ENCODE data around the gene MED20. TPM values are rescaled to one million over a fixed set of nuclear protein-coding genes. Genes with fewer than 3 reads are reported as not detected.

Gene MED20
- total and polyA plus RNA-seq, 2 of the 8 experiments (the other 6 are each of a cell fraction or from before 2014, with no cell fraction given), result 38.7 to 51.8 TPM

DNA sequence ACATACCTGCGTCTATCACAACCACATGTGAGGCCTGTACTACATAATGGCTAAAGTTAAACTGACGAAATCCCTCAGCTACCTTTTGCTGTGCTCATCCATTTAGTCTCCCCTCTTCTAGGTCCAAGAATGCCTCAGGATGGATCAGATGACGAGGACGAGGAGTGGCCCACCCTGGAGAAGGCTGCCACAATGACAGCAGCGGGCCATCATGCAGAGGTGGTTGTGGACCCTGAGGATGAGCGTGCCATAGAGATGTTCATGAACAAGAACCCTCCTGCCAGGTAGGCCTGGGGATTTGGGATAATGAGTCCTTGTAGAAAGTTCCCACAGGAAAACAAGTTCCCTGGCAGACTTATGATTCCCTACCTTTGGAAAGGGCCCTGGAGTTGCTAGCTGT lies 6.3 kb upstream of the MED20 start:
- Histone ChIP-seq H2BK5ac (ENCODE audit: low read depth, low read length) (no peak overlapping the region), H4K8ac (ENCODE audit: extremely low read depth, insufficient read depth, low read length) (no peak overlapping the region), H3K23ac (ENCODE audit: insufficient read length) (no peak overlapping the region), H3K4me1 (replicated peaks in 1 of 4; ENCODE audit: control insufficient read depth in 3 of 4, insufficient read depth in 4 of 4, low read length in 3 of 4) (peaks cover 0 to 6% (median 3%) of the 10 kb centered on the region in 4 experiments; a peak in 2 of 7 replicates), H3K27ac (ENCODE audit: low read depth, low read length) (no peak overlapping the region), H2AFZ (ENCODE audit: low read length) (no peak overlapping the region), H4K5ac (ENCODE audit: insufficient read length, low read depth, low read length) (no peak overlapping the region), H3K4me3 (ENCODE audit: extremely low read depth in 1 of 4, insufficient read depth in 2 of 4, low read depth in 3 of 4, low read length in 4 of 4) (no peak overlapping the region), H3K79me2 (ENCODE audit: control insufficient read depth in 1 of 2, insufficient read depth in 2 of 2, low read length in 2 of 2) (peaks cover 26 to 38% of the 10 kb centered on the region in 2 experiments), H3K27me3 (replicated peaks in 1 of 4; ENCODE audit: control insufficient read depth in 3 of 4, extremely low read depth in 1 of 4, insufficient read depth in 3 of 4, low read length in 3 of 4) (no peaks in the 10 kb centered on the region), H2BK20ac (ENCODE audit: low read length) (no peak overlapping the region), H3K36me3 (ENCODE audit: control insufficient read depth in 2 of 4, insufficient read depth in 4 of 4, low read length in 3 of 4) (peaks cover 43 to 73% (median 63%) of the 10 kb centered on the region in 4 experiments), H3K23me2 (ENCODE audit: low read depth, low read length) (peaks cover 2% of the 10 kb centered on the region; the same call in 1 of the 2 replicates), H3K18ac (ENCODE audit: extremely low read depth, low read length) (no peak overlapping the region), H2BK120ac (replicated peaks; ENCODE audit: low read depth, low read length) (no peak overlapping the region), H2BK12ac (ENCODE audit: low read depth, low read length) (no peak overlapping the region), H3K9ac (replicated peaks in 1 of 4; ENCODE audit: extremely low read depth in 1 of 4, low read depth in 3 of 4, low read length in 3 of 4) (no peak overlapping the region), H4K20me1 (replicated peaks in 1 of 2; ENCODE audit: control insufficient read depth in 1 of 2, insufficient read depth in 2 of 2, low read length in 2 of 2) (peaks cover 11 to 19% of the 10 kb centered on the region in 2 experiments), H3K56ac (replicated peaks; ENCODE audit: insufficient read length, low read depth, low read length) (no peak overlapping the region), H3K14ac (ENCODE audit: insufficient read length) (no peak overlapping the region), H3K4ac (replicated peaks; ENCODE audit: insufficient read length, low read depth, low read length) (no peak overlapping the region), H4K91ac (replicated peaks; ENCODE audit: insufficient read length, low read length) (no peak overlapping the region), H3K79me1 (ENCODE audit: low read depth, low read length) (peaks cover 13% of the 10 kb centered on the region), H2BK15ac (ENCODE audit: low read length) (no peak overlapping the region), H3K4me2 (ENCODE audit: insufficient read depth in 1 of 2, low read depth in 2 of 2, low read length in 2 of 2) (no peak overlapping the region), H3K9me3 (ENCODE audit: insufficient read depth in 2 of 2, low read depth in 1 of 2, low read length in 1 of 2) (no peaks in the 10 kb centered on the region), H2AK5ac (ENCODE audit: low read depth, low read length) (no peak overlapping the region)
- DNase-seq (ENCODE audit: low read depth in 1 of 2, low spot score in 2 of 2), result no peak
- TF ChIP-seq POLR2AphosphoS5 (IDR thresholded peaks at IDR 0.05; ENCODE audit: low read depth, low read length) (peak; percentile 21; the same call in 1 of the 2 replicates), EZH2 (IDR thresholded peaks at IDR 0.05; ENCODE audit: low read depth, low read length, severe bottlenecking) (no peak)
- POLR2A ChIA-PET (ENCODE audit: partially characterized antibody), result interaction anchor here (1.5 to 12.2 kb wide), 3 partner anchors 10 to 123 kb away, joined by 4 to 235 read pairs (median 5); partner anchors contain the start of genes CCND3 and TAF8
- WGBS, 2 experiments (ENCODE audit: extremely low coverage in 1 of 2, insufficient coverage in 1 of 2, insufficient read length in 1 of 2, insufficient replicate concordance in 2 of 2, low coverage in 1 of 2, low lambda C conversion rate in 2 of 2, missing lambda C conversion rate in 1 of 2), result 89% methylated on average over 6 of the region's 6 CpGs; no CpG with 5 or more reads in 1 of the 2 experiments
- CTCF ChIA-PET (ENCODE audit: partially characterized antibody), result interaction anchor here (0.9 to 11.4 kb wide), 7 partner anchors 11 to 243 kb away, joined by 3 to 166 read pairs (median 4); partner anchors contain the start of genes CCND3 and TOMM6
- FAIRE-seq, result no peak
